ENCODE measurements around the gene TMEM263. TPM values are rescaled to one million over a fixed set of nuclear protein-coding genes. Genes with fewer than 3 reads are reported as not detected.
"Not testable (repeated sequence)": the region's sequence is repeated elsewhere in the genome, so short reads cannot be mapped to it uniquely, and the experiment has no call there.

The TMEM263 gene
- 10 to 100 TPM; 24.6 to 26.3 TPM for total RNA-seq
- long read RNA-seq, transcript TMEM263-204 (3 exons, 3,349 nt): minor isoform, 5 of 20 reads
- long read RNA-seq, transcript TMEM263-201 (4 exons, 3,362 nt): major isoform, 9 of 20 reads
- long read RNA-seq, partial matches to known transcripts: 0 of 20 reads
- long read RNA-seq, other reads (novel, unspliced or antisense): 4 of 20 reads

GRCh38 chr12:106955377-106956047 is at the start of gene TMEM263:
Gene TMEM263 (plus strand): TSS chr12:106955907. CDS start chr12:106967117, 11,210 bp downstream.
- ATAC-seq (peak; percentile 87), DNase-seq (peak; percentile 89 to 90)
- intact Hi-C loops (cut with DNase I, micrococcal nuclease): loop anchor here in 1 of 2 donors (5.0 kb wide), 1 partner anchor 137 kb away; the partner anchor contains the start of gene CRY1

GRCh38 chr12:106906715-106907114 is 49.0 kb upstream of the TMEM263 start:
- intact Hi-C loops (cut with DNase I, micrococcal nuclease): no loop called here
- DNase-seq (no peak), ATAC-seq (no peak)

DNA sequence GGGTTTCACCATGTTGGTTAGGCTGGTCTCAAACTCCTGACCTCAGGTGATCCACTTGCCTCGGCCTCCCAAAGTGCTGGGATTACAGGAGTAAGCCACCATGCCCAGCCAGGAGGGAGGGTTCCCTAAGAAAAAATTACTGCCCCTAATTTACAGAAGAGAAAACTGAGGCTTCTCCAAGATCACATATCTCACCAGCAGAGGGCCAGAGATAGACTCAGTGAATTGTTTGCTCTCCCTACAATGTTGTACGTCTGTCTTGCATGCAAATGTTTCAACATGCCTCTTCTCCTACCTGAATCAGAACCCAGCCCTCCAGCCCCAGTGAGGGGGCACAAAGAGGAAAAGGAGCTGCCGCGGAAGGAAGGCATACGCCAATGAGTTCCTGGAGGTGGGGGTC is 48.3 kb upstream of the TMEM263 start:
- no peak for DNase-seq
- intact Hi-C loops (cut with DNase I, micrococcal nuclease): no loop called here

DNA sequence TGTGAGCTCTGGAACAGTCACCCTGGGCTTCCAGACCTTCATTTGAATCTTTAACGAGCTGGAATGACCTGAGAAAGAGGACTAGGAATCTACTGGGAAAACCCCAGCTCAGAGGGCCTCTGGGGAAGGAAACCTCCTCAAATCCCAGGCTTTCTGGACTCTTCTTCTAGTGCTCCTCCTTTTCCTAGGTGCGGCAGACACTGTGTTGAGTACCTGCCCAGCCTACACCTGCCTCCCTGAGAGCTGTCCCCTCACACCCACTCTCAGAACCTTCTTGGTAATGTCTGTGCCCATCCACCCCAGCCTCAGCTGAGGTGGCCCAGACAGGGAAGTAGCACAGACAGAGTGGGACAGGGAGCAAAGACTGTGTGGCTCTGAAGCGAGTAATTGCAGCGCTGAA is 47.9 kb upstream of the TMEM263 start:
- DNase-seq: no peak
- ATAC-seq: no peak
- intact Hi-C loops (cut with DNase I, micrococcal nuclease): no loop called here

More for the DNA sequence above, 48.3 kb upstream of the TMEM263 start:
- ATAC-seq: no peak

GRCh38 chr12:106908561-106908960 is 47.1 kb upstream of the TMEM263 start:
- intact Hi-C loops (cut with DNase I, micrococcal nuclease): no loop called here
- ATAC-seq (no peak), DNase-seq (no peak)

DNA sequence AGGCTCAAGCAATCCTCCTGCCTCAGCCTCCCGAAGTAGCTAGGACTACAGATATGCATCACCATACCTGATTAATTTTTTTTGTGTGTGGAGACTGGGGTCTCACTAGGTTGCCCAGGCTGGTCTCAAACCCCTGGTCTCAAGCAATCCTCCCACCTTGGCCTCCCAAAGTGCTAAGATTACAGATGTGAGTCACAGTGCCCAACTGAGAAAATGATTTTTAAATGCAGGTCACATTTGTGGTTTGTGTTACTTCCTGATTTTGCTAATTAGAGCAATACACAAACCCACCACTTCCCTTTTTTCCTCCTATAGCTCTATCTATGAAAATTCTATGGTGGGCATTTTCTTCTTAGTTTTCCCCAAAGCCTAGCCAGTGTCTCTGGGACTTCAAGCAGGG is 45.5 kb upstream of the TMEM263 start:
- intact Hi-C loops (cut with DNase I, micrococcal nuclease): no loop called here
- DNase-seq: no peak
- no peak for ATAC-seq

DNA sequence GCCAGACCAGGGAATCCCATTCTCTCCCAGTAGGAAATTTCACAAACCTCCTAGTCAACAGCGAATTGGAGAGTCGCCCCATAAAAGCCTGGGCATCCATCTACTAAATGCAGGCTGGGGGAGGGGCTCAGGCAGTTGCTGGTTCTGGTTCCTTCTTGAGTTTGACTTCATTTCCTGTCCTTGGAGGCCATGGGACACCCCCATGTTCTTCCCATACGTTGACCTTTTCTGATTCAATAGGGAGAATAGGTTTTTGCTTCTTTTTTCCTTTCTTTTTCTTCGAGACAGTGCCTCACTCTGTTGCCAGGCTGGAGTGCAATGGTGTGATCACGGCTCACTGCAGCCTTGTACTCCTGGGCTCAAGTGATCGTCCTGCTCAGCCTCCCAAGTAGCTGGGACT is 44.1 kb upstream of the TMEM263 start:
- no peak for ATAC-seq
- intact Hi-C loops (cut with DNase I, micrococcal nuclease): no loop called here

DNA sequence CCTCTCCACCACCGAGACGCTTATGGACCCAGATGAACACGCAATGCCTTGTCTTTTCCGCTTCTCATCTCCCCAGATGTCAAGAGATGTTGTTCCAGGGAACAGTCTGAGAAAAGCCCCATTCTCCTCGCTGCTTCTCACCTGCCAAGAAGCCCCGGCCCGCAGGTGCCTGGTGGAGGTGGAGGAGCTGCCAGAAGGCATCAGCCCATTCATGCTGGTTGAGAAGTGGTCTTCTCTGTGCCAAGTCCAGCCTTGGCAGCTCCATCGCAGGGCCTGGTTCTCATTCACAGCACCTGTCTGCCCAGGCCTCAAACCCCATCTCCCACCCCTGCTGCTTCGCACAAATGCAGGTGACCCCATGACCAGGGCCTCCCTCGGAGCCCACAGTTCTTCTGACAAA is 42.3 kb upstream of the TMEM263 start:
- no peak for ATAC-seq
- no peak for DNase-seq
- intact Hi-C loops (cut with DNase I, micrococcal nuclease): no loop called here

More for the DNA sequence above, 44.1 kb upstream of the TMEM263 start:
- no peak for DNase-seq

DNA sequence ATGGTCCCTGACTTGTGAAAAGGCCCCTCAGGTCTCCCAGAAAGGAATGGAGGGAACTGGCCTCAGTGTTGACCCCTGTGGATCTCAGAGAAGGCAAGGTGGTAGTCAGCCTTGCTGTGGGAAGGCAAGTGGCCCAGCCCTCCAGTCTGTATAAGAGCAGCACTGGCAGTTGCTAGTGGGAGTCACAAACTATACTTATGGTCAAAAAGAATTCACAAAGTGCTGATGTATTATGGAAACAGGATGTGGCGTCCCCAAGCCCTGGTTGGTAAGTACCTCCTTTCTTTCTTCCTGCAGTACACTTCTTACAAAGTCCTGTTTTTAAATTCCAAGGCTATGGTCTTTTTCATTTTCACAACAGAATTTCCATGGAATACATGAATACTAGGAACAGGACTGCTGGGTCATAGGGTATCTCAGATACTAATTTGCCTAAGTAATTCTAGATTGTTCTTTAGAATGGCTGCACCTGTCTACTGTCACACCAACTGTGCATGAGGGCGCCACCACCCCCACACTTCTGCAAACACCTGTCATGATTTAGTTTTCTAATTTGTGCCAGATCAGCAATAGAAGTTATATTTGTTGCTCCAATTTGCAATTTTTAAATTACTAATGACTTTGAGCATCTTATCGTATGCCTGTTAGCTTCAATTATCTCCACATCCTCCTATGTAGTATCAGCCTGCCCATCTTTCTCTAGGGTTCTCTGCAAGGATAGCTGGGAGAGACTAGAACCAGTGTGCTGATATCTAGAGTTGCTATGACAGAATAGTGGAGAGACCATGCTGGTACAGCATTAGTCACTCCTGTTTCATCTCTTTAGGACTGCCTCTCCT is 40.7 kb upstream of the TMEM263 start:
- intact Hi-C loops (cut with DNase I, micrococcal nuclease): no loop called here
- ATAC-seq: no peak
- no peak for DNase-seq

GRCh38 chr12:106915635-106916026 is 40.1 kb upstream of the TMEM263 start:
- no peak for ATAC-seq
- intact Hi-C loops (cut with DNase I, micrococcal nuclease): no loop called here
- no peak for DNase-seq

GRCh38 chr12:106917503-106917902 is 38.2 kb upstream of the TMEM263 start:
- ATAC-seq: no peak
- no peak for DNase-seq
- intact Hi-C loops (cut with DNase I, micrococcal nuclease): no loop called here

DNA sequence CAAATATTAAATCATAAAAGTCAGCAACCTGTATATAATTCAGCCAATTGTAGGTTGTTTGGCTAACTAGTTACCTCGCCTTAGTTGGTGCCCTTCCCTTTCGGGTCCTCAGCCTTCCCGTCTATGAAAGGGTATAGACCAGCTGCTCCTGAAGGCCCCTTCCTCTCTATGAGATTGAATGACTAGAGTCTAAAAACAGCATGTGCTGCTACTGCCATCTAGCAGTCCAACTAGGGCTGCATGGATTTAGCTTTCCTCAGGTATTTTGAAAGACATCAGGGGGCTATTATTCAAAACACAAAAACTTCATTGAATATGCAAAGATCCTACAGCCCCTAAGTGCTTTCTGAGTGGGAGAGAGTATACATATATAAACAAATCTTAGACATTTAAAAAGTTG is 37.0 kb upstream of the TMEM263 start:
- intact Hi-C loops (cut with DNase I, micrococcal nuclease): loop anchor here in 1 of 2 donors (2.0 kb wide), 1 partner anchor 532 kb away; no protein-coding TSS in a partner anchor
- ATAC-seq (peak; percentile 59), DNase-seq (no peak)

DNA sequence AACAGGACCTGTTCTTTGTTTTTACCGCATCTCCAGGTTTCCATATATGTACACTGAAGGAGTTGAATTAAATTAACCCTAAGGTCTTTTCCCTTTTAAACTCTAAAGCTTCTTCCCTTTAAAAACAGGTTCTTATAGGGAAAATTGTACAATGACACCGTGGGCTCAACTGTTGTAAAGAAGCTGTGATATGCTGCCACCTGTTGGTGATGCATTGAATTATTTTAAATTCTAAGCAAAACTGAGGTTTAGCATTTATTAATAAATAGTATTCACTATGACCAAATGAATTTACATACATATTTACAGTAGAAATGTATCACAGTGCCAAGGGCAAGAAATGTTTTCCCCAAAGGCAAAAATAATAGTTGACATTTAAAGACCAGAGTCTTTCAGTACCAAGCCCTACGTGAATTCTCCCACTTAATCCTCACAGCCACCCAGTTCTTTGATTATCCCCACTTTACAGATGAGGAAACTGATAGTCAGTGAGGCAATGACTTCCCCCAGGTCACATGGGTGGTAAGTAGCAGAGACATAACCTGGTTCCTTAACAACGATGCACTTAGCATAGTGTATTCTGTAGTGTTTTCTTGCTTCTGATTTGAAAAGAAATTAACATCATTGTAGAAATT is 35.7 kb upstream of the TMEM263 start:
- ATAC-seq: peak; percentile 47
- intact Hi-C loops (cut with DNase I, micrococcal nuclease): loop anchor here (2.0 to 10.0 kb wide), 2 partner anchors 533 to 535 kb away; no protein-coding TSS in a partner anchor
- no peak for DNase-seq

GRCh38 chr12:106921976-106922375 is 33.7 kb upstream of the TMEM263 start:
- intact Hi-C loops (cut with DNase I, micrococcal nuclease): loop anchor here in 1 of 2 donors (10.0 kb wide), 1 partner anchor 537 kb away; no protein-coding TSS in a partner anchor
- not testable (repeated sequence) for DNase-seq, ATAC-seq

DNA sequence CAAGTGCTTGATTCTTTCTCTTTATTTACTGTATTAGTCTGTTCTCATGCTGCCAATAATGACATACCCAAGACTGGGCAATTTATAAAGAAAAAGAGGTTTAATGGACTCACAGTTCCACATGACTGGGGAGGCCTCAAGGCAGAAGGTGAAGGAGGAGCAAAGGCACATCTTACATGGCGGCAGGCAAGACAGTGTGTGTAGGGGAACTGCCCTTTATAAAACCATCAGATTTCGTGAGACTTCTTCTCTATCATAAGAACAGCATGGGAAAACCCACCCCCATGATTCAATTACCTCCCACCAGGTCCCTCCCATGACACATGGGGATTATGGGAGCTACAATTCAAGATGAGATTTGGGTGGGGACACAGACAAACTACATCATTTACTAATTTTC is 32.1 kb upstream of the TMEM263 start:
- intact Hi-C loops (cut with DNase I, micrococcal nuclease): loop anchor here in 1 of 2 donors (10.0 kb wide), 1 partner anchor 539 kb away; no protein-coding TSS in a partner anchor
- ATAC-seq, DNase-seq: not testable (repeated sequence)

DNA sequence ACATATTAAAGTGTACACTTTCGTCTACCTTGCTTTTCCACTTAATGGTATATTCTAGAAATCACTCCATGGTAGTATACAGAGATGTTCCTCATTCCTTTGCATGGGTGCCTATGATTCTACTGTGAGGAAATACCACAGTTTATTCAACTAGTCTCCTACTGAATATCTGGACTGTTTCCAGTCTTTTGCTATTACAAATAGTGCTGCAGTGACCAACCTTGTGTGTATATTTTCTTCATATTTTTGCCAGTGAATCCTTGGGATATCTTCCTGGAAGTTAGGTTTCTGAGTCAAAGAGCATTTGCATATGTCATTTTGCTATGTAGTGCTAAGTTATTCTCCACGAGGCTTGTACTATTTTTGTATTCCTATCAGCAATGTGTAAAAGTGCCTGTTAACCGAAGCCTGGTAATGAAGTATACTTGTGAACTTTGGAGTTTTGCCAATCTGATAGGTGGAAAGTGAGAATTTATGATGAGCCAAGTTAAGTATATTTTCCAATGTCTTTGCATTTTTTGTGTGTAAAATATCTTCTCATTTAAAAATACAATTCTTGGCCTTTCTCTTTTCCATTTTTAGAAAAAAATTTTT is 31.3 kb upstream of the TMEM263 start:
- DNase-seq: no peak
- ATAC-seq: no peak
- intact Hi-C loops (cut with DNase I, micrococcal nuclease): loop anchor here in 1 of 2 donors (10.0 kb wide), 1 partner anchor 540 kb away; no protein-coding TSS in a partner anchor

DNA sequence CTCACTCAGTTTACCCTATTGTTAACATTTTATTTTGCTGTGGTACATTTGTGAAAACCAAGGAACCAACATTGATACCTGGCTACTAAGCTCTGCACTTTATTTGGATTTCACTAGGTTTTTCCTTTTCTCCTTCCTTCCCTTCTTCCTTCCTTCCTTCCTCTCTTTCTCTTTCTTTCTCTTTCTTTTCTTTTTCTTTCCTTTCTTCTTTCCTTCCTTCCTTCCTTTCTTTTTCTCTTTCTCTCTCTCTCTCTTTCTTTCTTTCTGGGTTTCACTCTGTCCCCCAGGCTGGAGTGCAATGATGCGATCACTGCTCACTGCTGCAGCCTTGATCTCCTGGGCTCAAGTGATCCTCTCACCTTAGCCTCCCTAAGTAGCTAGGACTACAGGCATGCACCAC is 29.1 kb upstream of the TMEM263 start:
- no peak for ATAC-seq
- DNase-seq: no peak
- intact Hi-C loops (cut with DNase I, micrococcal nuclease): loop anchor here in 1 of 2 donors (10.0 kb wide), 1 partner anchor 542 kb away; no protein-coding TSS in a partner anchor

DNA sequence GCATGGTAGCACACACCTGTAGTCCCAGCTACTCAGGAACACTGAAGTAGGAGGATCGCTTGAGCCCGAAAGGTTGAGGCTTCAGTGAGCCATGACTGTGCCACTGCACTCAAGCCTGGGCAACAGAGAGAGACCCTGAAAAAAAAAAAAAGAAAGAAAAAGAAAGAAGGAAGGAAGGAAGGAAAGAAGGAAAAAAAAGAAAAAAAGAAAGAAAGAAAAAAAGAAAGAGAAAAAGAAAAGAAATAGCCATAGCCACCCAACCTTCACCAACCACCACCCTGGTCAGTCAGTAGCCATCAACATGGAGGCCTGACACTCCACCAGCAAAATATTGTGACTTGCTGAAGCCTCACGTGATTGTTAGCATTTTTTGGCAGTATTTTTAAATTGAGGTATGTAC is 21.4 kb upstream of the TMEM263 start:
- ATAC-seq: no peak
- no peak for DNase-seq
- intact Hi-C loops (cut with DNase I, micrococcal nuclease): no loop called here
